D721Med (cell line): ENCODE measurements around the gene BTBD17.
A peak's percentile ranks its signal among the peaks of the same experiment; 100 is the strongest.
"Not testable (repeated sequence)": the region's sequence is repeated elsewhere in the genome, so short reads cannot be mapped to it uniquely, and the experiment has no call there.

Experiments
- DNase-seq: peaks from one replicate; pipeline ENCODE4 v3.0.0; 2011; ENCODE audit warnings: low spot score; ENCODE audit not compliant: insufficient read length
- FAIRE-seq: peaks from 2 replicates; lab custom pipeline; 2011; peaks lifted over from hg19 to GRCh38; lab: Jason Lieb, UNC
- TF ChIP-seq, protein P1 (sequence below): IDR thresholded peaks from 2 replicates; pipeline ENCODE4 v1.5.1; 2012; ENCODE audit warnings: mild to moderate bottlenecking, control low read depth; ENCODE audit not compliant: insufficient read depth; ENCODE audit errors: missing control alignments

Gene BTBD17, protein sequence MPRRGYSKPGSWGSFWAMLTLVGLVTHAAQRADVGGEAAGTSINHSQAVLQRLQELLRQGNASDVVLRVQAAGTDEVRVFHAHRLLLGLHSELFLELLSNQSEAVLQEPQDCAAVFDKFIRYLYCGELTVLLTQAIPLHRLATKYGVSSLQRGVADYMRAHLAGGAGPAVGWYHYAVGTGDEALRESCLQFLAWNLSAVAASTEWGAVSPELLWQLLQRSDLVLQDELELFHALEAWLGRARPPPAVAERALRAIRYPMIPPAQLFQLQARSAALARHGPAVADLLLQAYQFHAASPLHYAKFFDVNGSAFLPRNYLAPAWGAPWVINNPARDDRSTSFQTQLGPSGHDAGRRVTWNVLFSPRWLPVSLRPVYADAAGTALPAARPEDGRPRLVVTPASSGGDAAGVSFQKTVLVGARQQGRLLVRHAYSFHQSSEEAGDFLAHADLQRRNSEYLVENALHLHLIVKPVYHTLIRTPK

DNA sequence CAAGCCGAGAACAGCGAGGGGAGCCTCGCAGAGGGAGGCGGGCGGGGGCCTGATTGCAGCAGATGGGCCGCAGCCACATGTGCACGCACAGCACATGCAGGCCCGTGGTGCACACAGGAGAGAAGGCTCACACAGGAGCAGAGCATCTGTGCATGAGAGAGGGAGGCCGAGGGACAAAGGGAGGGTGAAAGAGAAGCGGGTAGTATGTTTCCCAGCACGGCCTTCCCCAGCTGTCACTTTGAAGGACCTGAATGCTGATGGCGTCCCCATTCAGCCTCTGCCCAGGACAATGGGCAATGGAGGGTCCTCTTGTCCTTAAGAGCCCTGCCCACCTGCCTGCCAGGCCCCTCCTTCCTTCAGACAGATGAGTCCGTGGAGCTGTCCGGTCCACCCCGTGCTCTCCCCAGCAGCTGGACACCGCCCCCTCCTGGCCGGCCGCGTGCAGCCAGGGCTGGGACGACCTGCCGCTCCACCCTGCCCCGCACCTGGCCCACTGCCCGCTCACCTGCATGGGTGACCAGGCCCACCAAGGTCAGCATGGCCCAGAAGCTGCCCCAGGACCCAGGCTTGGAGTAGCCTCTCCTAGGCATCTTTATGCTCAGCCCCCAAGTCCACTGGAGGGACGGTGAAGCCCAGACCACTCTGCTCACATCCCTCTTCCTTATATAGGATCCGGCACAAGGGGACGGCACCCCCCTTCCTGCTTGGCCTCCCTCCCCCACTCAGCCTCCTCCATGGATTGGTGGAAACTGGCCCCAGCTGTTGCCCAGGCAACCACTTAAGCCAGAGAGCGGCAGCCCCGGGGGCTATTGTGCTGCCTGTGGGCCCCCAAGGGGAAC is at the start of gene BTBD17:
Gene BTBD17, minus strand, starts transcription at position 639 of the 839 bp plus-strand sequence. Its CDS starts 49 bp downstream, at position 590.
- TF ChIP-seq, protein P1, sequence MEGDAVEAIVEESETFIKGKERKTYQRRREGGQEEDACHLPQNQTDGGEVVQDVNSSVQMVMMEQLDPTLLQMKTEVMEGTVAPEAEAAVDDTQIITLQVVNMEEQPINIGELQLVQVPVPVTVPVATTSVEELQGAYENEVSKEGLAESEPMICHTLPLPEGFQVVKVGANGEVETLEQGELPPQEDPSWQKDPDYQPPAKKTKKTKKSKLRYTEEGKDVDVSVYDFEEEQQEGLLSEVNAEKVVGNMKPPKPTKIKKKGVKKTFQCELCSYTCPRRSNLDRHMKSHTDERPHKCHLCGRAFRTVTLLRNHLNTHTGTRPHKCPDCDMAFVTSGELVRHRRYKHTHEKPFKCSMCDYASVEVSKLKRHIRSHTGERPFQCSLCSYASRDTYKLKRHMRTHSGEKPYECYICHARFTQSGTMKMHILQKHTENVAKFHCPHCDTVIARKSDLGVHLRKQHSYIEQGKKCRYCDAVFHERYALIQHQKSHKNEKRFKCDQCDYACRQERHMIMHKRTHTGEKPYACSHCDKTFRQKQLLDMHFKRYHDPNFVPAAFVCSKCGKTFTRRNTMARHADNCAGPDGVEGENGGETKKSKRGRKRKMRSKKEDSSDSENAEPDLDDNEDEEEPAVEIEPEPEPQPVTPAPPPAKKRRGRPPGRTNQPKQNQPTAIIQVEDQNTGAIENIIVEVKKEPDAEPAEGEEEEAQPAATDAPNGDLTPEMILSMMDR: peak; percentile 69
- no peak for FAIRE-seq

DNA sequence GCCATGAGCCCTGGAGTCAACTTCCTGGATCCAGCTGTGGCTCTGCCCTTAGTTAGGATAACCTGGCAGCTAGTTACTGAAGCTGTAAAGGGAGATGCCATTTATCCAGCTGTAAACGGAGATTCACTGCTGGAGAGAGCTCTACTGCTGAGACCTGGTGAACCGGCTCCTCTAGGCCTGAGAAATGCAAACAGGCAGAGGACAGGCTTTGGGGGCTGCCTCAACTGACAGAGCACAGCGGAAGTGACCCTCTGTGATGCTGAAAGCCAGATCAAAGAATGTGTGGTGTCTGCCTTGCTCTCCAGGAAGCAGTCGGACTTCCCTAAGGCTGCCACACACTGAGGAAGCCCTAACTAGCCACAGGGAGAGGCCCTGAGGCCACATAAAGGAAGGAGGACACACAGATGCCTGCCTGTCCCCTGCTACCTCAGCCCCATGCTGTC is 48.4 kb upstream of the BTBD17 start:
- DNase-seq (no peak), FAIRE-seq (no peak)
- TF ChIP-seq, protein P1: no peak

More for the DNA sequence above, at the start of gene BTBD17:
- DNase-seq: peak; percentile 91

DNA sequence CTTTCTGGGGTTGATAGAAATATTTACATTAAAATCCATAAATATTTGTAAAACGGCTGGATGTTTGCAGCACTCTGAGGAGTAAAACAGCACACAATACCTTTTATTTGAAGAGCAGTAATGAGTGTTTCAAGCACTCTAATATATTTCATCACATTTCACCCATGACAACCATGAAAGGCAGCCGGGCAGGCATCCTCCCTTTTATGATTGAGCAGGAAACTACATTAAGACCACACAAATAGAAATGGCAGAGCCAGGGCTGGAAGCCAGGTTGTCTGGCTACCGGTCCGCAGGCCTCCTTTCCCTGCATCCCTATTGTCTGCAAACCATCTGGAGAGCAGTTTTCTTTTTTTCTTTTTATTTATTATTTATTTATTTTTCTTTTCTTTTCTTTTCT is 47.1 kb upstream of the BTBD17 start:
- TF ChIP-seq, protein P1: no peak
- no peak for FAIRE-seq
- DNase-seq: no peak

DNA sequence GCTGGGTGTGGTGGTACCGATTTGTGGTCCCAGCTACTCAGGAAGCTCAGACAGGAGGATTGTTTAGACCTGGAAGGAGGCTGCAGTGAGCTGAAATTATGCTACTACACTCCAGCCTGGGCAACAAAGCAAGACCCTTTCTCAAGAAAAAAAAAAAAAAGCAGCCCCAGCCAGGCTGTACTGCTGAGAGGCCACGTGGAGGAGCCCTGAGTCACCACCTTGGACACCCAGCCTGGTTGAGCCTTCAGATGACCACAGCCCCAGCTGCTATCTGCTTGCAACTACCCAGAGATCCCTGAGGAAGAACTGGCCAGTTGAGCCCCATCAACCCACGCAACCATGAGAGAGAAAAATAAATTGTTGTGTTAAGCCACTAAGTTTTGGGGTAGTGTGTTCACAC is 46.6 kb upstream of the BTBD17 start:
- DNase-seq (no peak), FAIRE-seq (no peak)
- TF ChIP-seq, protein P1: no peak

DNA sequence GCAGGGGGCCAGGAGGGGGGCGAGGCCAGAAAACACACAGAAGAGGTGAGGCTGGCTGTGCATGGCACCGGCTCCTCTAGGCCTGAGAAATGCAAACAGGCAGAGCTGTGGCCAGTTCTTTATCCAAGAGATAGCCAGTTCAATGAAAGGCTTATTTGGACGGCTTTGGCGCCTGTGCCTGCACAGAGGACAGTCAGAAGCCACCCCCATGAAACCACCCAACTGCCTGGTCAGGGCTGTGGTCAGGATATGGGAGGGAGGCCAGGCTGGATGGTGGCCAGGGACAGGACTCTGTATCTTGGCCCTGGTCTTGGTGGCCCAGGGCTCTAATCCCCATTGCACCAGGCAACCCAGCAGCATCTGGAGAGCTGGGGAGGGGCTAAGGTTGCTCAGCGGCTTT is 45.7 kb upstream of the BTBD17 start:
- TF ChIP-seq, protein P1: no peak
- no peak for FAIRE-seq
- no peak for DNase-seq

DNA sequence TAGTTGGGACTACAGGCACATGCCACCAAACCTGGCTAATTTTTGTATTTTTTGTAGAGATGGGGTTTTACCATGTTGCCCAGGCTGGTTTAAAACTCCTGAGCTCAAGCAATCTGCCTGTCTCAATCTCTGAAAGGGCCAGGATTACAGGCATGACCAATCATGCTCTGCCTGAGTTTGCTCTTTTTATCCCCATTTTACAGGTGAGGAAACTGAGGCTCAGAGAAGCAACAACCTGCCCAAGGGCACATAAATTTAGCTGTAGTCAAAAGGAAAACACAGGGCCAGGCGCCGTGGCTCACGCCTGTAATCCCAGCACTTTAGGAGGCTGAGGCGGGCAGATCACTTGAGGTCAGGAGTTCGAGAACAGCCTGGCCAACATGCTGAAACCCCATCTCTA is 43.6 kb upstream of the BTBD17 start:
- DNase-seq, FAIRE-seq: not testable (repeated sequence)

DNA sequence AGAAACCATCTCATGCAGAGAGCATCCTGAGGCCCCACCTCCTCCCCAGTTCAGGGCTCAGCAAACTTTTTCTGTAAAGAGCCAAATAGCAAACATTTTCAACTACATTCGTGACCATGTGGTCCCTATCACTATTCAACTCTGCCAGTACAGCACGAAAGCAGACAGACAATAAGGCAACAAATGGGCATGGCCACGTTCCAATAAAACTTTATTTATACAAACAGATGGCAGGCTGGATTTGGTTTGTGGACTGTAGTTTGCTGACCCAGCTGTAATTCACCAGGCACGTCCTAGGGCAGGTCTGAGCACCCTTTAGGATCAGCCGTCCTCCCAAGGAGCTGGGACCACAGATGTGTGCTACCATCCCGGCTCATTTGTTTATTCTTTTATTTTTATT is 43.1 kb upstream of the BTBD17 start:
- DNase-seq (no peak), FAIRE-seq (no peak)
- TF ChIP-seq, protein P1: no peak
